ENCODE results near the gene AKIRIN2. TPM values are rescaled to one million over a fixed set of nuclear protein-coding genes. Genes with fewer than 3 reads are reported as not detected.
A peak's percentile ranks its signal among the peaks of the same experiment; 100 is the strongest.

The AKIRIN2 gene
- total RNA-seq, 1 donor from 2014 or later, result 65.4 TPM

DNA sequence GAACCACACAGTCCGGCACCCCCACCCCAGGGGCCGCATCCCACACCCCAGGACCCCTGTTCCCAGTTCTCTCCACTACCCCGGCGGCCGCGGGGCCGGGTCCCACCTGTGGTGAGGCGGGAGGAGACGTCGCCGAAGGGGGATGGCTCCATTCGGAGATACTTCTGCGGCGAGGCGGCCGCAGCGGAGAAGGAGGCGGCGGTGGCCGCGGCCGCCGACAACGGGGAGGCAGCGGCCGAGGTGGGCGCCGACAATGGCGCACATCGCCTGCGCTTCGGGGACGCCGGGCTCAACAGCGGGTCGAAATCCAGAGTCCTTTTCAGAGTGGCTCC, 723 bp downstream of the AKIRIN2 start:
- H3K9ac ChIP-seq (ENCODE audit: low read length), result peak overlapping the region; percentile 96
- peak overlapping the region; percentile 90 for H3K4me2 ChIP-seq (ENCODE audit: low read length)
- H3K27me3 ChIP-seq (ENCODE audit: insufficient read depth, low read length), result no peaks in the 10 kb centered on the region
- TF ChIP-seq EZH2 (IDR thresholded peaks at IDR 0.05; ENCODE audit: insufficient read depth, low read length) (no peak), CTCF (IDR thresholded peaks at IDR 0.05; ENCODE audit: insufficient read depth, low read depth, low read length) (no peak)
- DNase-seq (ENCODE audit: low read depth), result no peak
- H3K36me3 ChIP-seq (ENCODE audit: insufficient read depth, low read length), result no peaks in the 10 kb centered on the region
- H2AFZ ChIP-seq (ENCODE audit: low read depth, low read length), result no peak overlapping the region
- H3K27ac ChIP-seq (ENCODE audit: low read depth, low read length), result peak overlapping the region; percentile 94
- H3K9me3 ChIP-seq (ENCODE audit: insufficient read depth, low read depth, low read length), result no peaks in the 10 kb centered on the region
- H3K4me1 Mint-ChIP-seq (ENCODE audit: low read depth, unreplicated experiment), result peaks cover 10% of the 10 kb centered on the region
- H3K79me2 ChIP-seq (ENCODE audit: insufficient read depth, low read length), result peaks cover 57% of the 10 kb centered on the region
- H3K4me3 ChIP-seq (ENCODE audit: insufficient read depth, low read depth, low read length), result peak overlapping the region; percentile 89
- peak overlapping the region; percentile 95 for H3K27ac Mint-ChIP-seq (ENCODE audit: unreplicated experiment)
- H3K27me3 Mint-ChIP-seq (ENCODE audit: low read depth, unreplicated experiment), result no peaks in the 10 kb centered on the region
- peak overlapping the region; percentile 99 for H3K4me3 Mint-ChIP-seq (ENCODE audit: unreplicated experiment)
- H4K20me1 ChIP-seq (ENCODE audit: insufficient read depth, low read length), result peaks cover 46% of the 10 kb centered on the region
- H3K9me3 Mint-ChIP-seq (ENCODE audit: unreplicated experiment), result no peaks in the 10 kb centered on the region
- H3K36me3 Mint-ChIP-seq (ENCODE audit: low read depth, unreplicated experiment), result no peaks in the 10 kb centered on the region
- peaks cover 20% of the 10 kb centered on the region for H3K4me1 ChIP-seq (ENCODE audit: insufficient read depth, low read length)
- no peak for FAIRE-seq

DNA sequence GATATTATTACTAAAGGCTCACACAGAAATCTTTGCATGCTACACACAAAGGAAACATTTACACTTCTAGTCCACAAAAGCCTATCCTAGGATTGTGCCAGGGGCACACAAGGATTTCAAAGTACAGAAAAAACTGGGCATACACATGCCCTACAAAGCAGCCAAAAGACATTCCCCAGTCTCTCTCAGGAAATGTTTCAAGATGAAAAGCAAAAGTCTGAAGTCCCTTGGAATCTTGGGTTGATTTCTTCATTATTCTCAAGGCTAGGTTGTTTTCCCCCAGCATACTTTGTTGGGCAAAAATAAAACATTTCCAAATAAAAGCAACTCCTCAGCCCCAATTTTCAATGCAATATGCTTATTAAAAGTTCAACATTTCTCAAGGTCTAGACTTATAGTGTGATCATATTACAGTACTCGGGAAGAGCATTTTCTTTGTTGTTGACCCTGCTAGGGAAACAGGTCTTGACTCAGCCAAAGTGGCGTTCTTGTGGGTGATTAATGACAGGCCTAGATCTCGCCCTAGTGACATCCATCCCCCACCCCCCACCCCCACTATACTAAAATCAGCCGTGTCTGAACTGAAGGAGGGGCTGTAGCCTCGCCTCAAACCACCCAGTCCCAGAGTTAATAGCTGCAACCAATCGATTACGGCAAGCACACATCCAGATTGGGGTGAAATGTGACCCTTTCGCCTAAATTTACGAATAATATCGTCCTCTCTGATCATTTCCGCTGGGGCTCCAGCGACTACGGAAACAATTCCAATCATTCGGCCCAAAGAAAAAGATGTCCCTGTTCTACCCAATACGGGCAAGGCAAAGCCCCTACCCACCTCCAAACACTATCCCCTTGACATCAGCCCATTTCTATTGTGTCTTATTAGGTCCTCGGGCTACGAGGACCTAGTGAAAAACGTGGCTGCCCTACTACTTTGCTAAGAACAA, 1.4 kb downstream of the AKIRIN2 start:
- H3K4me3 Mint-ChIP-seq (ENCODE audit: unreplicated experiment), result peak overlapping the region; percentile 99
- no peaks in the 10 kb centered on the region for H3K9me3 ChIP-seq (ENCODE audit: insufficient read depth, low read depth, low read length)
- DNase-seq (ENCODE audit: low read depth) (peak; percentile 68), FAIRE-seq (no peak)
- H4K20me1 ChIP-seq (ENCODE audit: insufficient read depth, low read length), result peaks cover 53% of the 10 kb centered on the region
- no peaks in the 10 kb centered on the region for H3K9me3 Mint-ChIP-seq (ENCODE audit: unreplicated experiment)
- H3K9ac ChIP-seq (ENCODE audit: low read length), result peak overlapping the region; percentile 96
- no peak for TF ChIP-seq EZH2 (IDR thresholded peaks at IDR 0.05; ENCODE audit: insufficient read depth, low read length)
- no peak for TF ChIP-seq CTCF (IDR thresholded peaks at IDR 0.05; ENCODE audit: insufficient read depth, low read depth, low read length)
- peaks cover 24% of the 10 kb centered on the region for H3K4me1 ChIP-seq (ENCODE audit: insufficient read depth, low read length)
- H3K27ac Mint-ChIP-seq (ENCODE audit: unreplicated experiment), result peak overlapping the region; percentile 95
- no peaks in the 10 kb centered on the region for H3K36me3 ChIP-seq (ENCODE audit: insufficient read depth, low read length)
- H3K4me2 ChIP-seq (ENCODE audit: low read length), result peak overlapping the region; percentile 90
- no peaks in the 10 kb centered on the region for H3K27me3 Mint-ChIP-seq (ENCODE audit: low read depth, unreplicated experiment)
- H2AFZ ChIP-seq (ENCODE audit: low read depth, low read length), result no peak overlapping the region
- peaks cover 64% of the 10 kb centered on the region for H3K79me2 ChIP-seq (ENCODE audit: insufficient read depth, low read length)
- H3K27me3 ChIP-seq (ENCODE audit: insufficient read depth, low read length), result no peaks in the 10 kb centered on the region
- peak overlapping the region; percentile 94 for H3K27ac ChIP-seq (ENCODE audit: low read depth, low read length)
- no peaks in the 10 kb centered on the region for H3K36me3 Mint-ChIP-seq (ENCODE audit: low read depth, unreplicated experiment)
- peaks cover 10% of the 10 kb centered on the region for H3K4me1 Mint-ChIP-seq (ENCODE audit: low read depth, unreplicated experiment)
- peak overlapping the region; percentile 89 for H3K4me3 ChIP-seq (ENCODE audit: insufficient read depth, low read depth, low read length)

DNA sequence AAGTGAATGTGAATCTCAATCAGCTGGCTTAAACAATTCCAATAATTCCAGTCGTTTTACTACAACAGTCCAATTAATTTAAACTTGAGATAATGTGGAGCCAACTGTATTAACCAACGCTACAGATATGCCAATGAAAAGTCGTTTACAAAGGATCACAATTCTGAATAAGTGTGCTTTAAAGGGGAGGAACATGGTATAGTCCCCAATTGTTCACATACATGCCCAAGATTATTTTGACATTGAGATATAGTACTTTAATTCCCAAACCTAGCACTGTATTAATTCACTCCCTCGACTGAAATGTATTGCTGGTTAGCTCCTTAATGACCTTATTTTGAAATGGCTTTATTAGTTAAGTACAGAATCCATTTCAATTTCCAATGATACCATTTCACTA, 2.5 kb downstream of the AKIRIN2 start:
- peak overlapping the region; percentile 94 for H3K27ac ChIP-seq (ENCODE audit: low read depth, low read length)
- peak overlapping the region; percentile 99 for H3K4me3 Mint-ChIP-seq (ENCODE audit: unreplicated experiment)

More for the DNA sequence above, 2.5 kb downstream of the AKIRIN2 start:
- no peaks in the 10 kb centered on the region for H3K9me3 ChIP-seq (ENCODE audit: insufficient read depth, low read depth, low read length)
- TF ChIP-seq CTCF (IDR thresholded peaks at IDR 0.05; ENCODE audit: insufficient read depth, low read depth, low read length) (no peak), EZH2 (IDR thresholded peaks at IDR 0.05; ENCODE audit: insufficient read depth, low read length) (no peak)
- peak overlapping the region; percentile 96 for H3K9ac ChIP-seq (ENCODE audit: low read length)
- no peaks in the 10 kb centered on the region for H3K9me3 Mint-ChIP-seq (ENCODE audit: unreplicated experiment)
- H3K4me1 ChIP-seq (ENCODE audit: insufficient read depth, low read length), result peaks cover 17% of the 10 kb centered on the region
- peaks cover 64% of the 10 kb centered on the region for H4K20me1 ChIP-seq (ENCODE audit: insufficient read depth, low read length)
- no peak overlapping the region for H2AFZ ChIP-seq (ENCODE audit: low read depth, low read length)
- H3K4me3 ChIP-seq (ENCODE audit: insufficient read depth, low read depth, low read length), result peak overlapping the region; percentile 89
- no peaks in the 10 kb centered on the region for H3K27me3 Mint-ChIP-seq (ENCODE audit: low read depth, unreplicated experiment)
- no peaks in the 10 kb centered on the region for H3K36me3 ChIP-seq (ENCODE audit: insufficient read depth, low read length)
- no peak for DNase-seq (ENCODE audit: low read depth)
- no peak for FAIRE-seq
- no peak overlapping the region for H3K27ac Mint-ChIP-seq (ENCODE audit: unreplicated experiment)
- H3K79me2 ChIP-seq (ENCODE audit: insufficient read depth, low read length), result peaks cover 75% of the 10 kb centered on the region
- H3K36me3 Mint-ChIP-seq (ENCODE audit: low read depth, unreplicated experiment), result no peaks in the 10 kb centered on the region
- peaks cover 12% of the 10 kb centered on the region for H3K4me1 Mint-ChIP-seq (ENCODE audit: low read depth, unreplicated experiment)
- H3K27me3 ChIP-seq (ENCODE audit: insufficient read depth, low read length), result no peaks in the 10 kb centered on the region
- H3K4me2 ChIP-seq (ENCODE audit: low read length), result peak overlapping the region; percentile 90
